AG08395 (cell line): ENCODE measurements around the gene ARHGAP21.
A peak's percentile ranks its signal among the peaks of the same experiment; 100 is the strongest.

ENCODE experiments used
- DNase-seq: peaks from one replicate; pipeline ENCODE4 v3.0.0; 2012; ENCODE audit warnings: mixed read lengths, low spot score

ARHGAP21 gene

DNA sequence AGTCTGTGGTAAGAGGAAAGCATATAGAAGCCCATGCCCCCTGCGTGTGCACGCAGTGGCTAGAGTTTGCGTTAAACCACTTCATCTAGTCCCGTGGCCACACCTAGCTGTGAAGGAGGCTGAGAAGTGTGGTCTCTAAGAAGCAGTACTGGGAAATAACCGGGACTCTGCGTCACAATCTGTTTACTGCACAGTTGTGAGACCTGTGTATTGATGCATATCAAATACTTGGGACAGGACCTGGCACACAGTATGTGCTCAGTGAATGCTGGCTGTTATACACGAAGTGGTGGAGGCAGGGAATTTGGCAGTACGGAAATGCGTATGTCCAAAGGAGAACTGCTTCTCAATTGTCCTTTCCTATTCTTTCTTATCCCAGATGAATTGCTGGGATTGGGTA, 149.5 kb downstream of the ARHGAP21 start:
- DNase-seq, result no peak

DNA sequence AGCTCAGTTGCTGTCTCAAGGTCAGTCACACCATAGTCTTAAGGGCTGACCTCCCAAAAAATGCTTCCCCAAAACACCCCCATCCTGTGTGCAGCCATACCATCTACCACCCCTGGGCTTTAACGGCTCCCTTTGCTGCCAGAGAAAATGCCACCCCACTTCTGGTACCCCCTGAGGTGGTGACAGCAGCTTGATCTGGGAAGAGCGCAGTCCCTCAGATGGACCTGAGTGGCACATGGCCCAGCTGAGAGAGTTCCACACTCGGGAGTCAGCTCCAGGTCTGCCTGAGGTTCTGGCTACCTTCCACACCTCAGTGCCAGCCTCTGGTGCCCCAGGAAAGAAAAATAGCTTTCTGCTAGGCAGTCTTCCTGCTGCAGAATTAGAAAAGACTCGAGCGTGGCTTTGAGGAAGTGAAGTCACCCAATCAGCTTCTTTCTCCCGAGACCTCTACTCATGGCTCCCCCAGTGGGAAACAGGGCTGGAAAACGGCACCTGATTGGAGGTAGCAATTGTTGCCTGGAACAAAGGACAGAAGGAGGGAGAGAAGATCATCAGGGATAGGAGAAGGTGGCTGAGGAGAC, 151.7 kb downstream of the ARHGAP21 start:
- no peak for DNase-seq

GRCh38 chr10:24570658-24571426, 152.8 kb downstream of the ARHGAP21 start:
- DNase-seq, result no peak

DNA sequence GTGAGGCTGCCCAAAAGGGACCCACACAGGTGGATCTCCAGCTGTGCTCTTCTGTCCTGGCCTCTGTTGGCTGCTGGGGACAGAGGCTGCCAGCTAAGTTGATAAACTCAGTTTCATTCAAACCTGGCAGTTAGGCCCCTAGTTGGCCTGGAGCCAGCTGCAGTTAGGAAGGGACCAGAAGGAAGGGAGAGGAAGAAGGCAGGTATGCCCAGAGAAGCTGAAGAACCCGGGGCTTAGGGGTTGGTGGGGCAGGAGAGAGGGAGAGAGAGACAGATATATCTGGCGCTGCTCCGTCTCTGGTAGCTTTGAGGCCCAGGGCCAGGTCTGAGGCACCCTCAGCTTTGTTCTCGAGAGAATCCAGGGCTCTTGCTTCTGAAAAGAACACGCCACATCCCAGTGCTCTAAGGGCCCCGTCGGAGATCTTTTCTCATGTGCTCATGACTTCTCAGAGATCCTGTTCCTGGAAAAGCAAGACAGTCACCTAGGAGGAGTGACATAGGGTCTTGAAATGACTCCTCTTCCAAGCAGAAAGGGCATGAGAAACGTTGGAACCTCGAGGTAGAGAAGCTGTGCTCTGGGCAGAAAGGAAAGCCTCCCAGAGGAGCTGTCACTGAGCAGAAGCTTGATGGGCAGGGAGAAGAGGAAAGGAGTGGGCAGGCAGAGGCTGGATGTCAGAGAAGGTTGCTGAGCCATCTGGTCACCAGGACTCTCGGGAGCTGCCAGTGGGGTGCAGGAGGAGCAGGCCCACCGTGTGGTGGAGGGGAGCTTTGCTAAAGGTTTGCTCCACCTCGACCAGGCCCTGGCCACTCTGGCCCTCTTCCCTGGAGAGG, 153.6 kb downstream of the ARHGAP21 start:
- DNase-seq, result no peak

GRCh38 chr10:24569330-24569796, 154.3 kb downstream of the ARHGAP21 start:
- no peak for DNase-seq

DNA sequence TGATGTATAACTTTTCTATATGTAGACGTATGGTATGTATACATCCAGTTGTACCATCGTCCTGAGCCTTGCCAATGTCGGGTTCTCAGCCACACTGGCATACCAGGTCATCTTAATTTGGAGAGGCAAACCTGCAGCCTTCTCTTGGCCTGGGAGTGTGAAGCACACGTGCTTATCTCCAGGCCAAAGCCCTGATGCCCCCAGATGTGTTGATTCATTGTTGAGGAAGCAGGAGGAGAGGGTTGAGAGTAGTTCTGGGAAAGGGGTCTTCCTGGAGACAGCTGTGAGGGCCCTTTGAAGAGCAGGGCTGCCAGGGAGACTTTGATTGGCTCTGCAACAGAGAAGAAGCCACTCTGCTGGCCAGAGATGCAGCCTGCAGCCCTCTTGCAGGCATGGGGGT, 155.6 kb downstream of the ARHGAP21 start:
- DNase-seq, result no peak

- no peak for DNase-seq
Measured at GRCh38 chr10:24561453-24561852, 162.2 kb downstream of the ARHGAP21 start.

GRCh38 chr10:24556750-24557742, 166.6 kb downstream of the ARHGAP21 start:
- peak; percentile 63 for DNase-seq

DNA sequence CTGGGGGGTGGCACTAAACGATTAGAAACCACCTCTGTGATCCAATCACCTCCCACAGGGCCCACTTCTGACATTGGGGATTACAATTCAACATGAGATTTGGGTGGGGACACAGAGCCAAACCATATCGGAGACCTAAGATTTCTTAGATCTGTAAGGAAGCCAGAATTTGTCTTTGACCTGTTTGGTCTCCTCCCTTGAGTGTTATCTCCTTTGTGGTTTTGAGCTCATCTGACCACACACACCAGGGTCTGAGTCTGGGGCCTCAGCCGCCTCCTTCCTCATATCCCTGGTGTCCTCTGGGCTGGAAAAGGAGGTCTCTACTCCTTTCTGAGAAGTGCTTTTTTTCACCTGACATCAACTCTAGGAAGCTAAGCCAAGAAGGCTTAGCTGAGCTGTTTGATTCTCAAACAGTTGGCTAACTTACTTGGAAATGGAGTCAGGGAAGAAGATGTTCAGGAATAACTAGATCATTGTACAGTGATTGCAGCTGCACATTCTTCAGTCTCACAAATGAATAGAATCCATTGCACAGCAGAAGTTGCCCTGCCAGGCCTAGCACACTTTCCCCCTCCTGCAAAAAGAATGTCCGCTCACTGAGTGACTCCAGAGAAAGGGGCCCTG, 167.4 kb downstream of the ARHGAP21 start:
- DNase-seq, result no peak

DNA sequence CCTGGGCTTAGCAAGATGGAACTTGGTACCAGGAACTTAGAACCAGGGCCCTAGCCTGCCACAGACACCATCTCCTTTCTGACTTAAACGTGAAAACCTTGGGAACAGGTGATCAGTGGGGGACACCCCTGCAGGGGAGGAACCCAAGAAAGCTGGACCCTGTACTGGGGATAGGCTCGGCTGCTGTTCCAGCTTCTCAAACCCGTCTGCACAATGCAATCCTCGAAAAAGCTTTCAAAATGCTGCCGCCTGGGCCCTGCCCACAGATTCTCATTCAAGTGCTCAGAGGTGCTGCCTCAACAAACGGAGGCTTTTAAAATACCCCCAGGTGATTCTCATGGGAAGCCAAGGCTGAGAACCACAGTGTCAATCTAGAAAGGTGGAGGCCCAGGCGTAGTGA, 169.7 kb downstream of the ARHGAP21 start:
- DNase-seq, result no peak

DNA sequence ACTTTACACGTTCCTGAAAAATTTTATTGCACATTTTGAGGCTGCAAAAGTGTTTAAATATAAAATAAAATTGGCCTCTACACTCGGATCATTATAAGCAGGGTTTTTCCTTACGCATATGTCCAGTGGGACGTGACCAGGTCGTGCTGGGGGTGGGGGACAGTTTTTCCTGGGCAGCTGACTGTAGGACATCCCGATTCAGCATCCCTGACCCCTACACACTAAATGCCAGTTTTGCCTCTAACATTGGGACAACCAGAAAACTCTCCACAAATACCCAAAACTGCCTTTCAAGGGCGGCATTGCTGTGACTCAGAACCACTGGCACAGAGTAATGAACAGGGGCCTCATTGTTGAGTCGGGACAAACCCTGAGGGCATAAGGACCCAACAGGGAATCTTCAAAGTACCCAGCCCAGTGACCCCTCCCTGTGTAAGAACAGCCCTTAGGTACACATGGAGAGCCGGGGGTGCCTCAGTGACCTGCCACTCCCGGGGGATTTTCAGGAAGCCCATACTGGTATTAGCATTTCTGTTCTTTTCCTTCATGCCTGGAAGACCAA, 170.6 kb downstream of the ARHGAP21 start:
- no peak for DNase-seq

- DNase-seq, result no peak
Measured at GRCh38 chr10:24552346-24553016, 171.2 kb downstream of the ARHGAP21 start.

DNA sequence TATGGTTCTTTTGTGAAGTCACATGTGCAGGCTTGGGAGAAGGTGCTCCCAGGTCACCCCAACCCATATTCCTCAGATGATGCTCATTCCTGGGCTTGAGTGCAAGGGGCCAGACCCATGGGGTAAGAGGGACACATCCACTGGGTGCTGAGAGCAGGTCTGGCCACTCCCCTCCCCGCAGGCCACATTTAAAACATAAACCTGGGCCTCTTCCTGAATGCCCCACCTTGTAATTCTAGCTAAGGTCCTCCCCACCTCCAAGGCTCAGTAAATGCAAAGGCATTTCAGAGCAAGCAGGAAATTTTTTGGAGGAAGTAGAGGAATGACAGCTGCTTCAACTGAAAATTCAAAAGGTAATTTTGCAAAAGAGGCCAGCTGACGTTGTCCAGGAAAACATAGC, 172.5 kb downstream of the ARHGAP21 start:
- DNase-seq, result no peak

DNA sequence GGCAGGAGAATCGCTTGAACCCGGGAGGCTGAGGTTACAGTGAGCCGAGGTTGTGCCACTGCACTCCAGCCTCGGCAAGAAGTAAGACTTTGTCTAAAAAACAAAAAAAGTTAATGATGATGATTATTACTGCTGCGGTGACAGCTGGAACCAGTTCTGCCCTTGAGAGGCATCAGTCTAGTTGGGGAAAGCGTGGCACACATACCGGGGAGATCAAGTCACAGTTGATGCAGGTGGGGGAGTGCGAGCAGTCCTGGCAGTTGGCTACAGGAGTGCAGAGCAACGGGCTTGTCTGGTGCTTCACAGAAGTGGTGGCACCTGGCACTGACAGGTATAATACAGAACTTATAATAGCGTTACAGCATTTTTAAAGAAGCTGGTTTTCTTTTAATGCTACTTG, 173.0 kb downstream of the ARHGAP21 start:
- DNase-seq, result no peak

GRCh38 chr10:24545585-24545984, 178.1 kb downstream of the ARHGAP21 start:
- no peak for DNase-seq

- DNase-seq, result no peak
Measured at GRCh38 chr10:24544776-24545175, 178.9 kb downstream of the ARHGAP21 start.

DNA sequence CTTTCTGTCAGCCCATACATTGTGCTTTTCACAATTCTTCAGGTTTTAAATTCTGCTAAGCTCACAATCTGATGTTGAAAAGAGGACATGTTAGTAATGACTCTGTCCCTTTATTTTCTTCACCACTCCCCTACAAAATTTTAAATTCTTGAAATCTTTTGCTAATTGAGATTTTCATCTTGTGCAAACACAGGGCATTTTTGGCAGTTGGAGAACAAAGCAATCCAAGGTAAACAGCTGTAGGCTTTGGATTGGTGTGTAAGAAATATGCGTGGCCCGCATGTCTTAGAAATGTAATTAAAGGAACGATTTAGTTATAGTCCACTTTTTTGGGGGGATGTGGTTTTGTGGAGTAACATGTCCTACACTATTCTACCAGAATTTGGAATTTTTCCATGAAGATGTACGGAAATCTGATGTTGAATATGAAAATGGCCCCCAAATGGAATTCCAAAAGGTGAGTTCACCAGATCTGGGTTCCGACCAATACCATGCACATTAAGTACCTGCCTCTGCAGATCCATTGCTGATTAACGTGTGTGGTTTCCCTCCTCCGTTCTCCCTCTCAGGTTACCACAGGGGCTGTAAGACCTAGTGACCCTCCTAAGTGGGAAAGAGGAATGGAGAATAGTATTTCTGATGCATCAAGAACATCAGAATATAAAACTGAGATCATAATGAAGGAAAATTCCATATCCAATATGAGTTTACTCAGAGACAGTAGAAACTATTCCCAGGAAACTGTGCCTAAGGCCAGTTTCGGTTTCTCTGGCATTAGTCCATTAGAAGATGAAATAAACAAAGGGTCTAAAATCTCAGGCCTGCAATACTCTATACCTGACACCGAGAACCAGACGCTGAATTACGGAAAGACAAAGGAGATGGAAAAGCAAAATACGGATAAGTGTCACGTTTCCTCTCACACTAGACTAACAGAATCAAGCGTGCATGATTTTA, 181.1 kb downstream of the ARHGAP21 start:
- no peak for DNase-seq

- no peak for DNase-seq
Measured at GRCh38 chr10:24541239-24541753, 182.4 kb downstream of the ARHGAP21 start.

GRCh38 chr10:24536636-24537035, 187.1 kb downstream of the ARHGAP21 start:
- no peak for DNase-seq
